PC-3 (cell line): ENCODE data around the gene VPS18. TPM values are rescaled to one million over a fixed set of nuclear protein-coding genes. Genes with fewer than 3 reads are reported as not detected.

Experiments
- ATAC-seq: fragments of 200-7000 bp; cut with Tn5 transposase; 2 replicates; pipeline ENCODE4 v1.9.1; 2020; ENCODE audit warnings: mild to moderate bottlenecking, moderate library complexity
- BruUV-seq: library from RNA; stranded (reverse); fragments of 400-500 nt; replicated peaks from 2 replicates; lab custom pipeline; 2021; lab: Mats Ljungman, UMichigan
- CTCF ChIA-PET: fragments of 300-600 bp; sonication (Branson Sonifier 250); formaldehyde crosslinking; loops from one replicate; lab custom pipeline; 2022; ENCODE audit warnings: antibody characterized with exemption; lab: Charles Lee
- POLR2A ChIA-PET: fragments of 300-600 bp; sonication (Branson Sonifier 250); formaldehyde crosslinking; loops from one replicate; lab custom pipeline; 2022; ENCODE audit warnings: antibody characterized with exemption; ENCODE audit not compliant: unreplicated experiment; lab: Charles Lee
- DNase-seq: peaks from one replicate; pipeline ENCODE4 v3.0.0-alpha.2; 2015
- H2AFZ ChIP-seq: fragments of 300-600 bp; sonication (generic); 2 replicates; pipeline ENCODE4 v1.6.0; 2016; ENCODE audit warnings: antibody characterized with exemption, low read length
- H3F3A ChIP-seq: fragments of 300-600 bp; sonication (generic); one replicate; pipeline ENCODE4 v1.6.0; 2017; ENCODE audit warnings: antibody characterized with exemption, low read length, control low read depth, mild to moderate bottlenecking; ENCODE audit not compliant: unreplicated experiment
- H3K27ac ChIP-seq: fragments of 300-600 bp; sonication (generic); 2 replicates; pipeline ENCODE4 v1.5.1; 2016; ENCODE audit warnings: mild to moderate bottlenecking, low read length
- H3K27me3 ChIP-seq: fragments of 300-600 bp; sonication (generic); 2 replicates; pipeline ENCODE4 v1.6.1; 2016; ENCODE audit warnings: low read length, mixed read lengths
- H3K36me3 ChIP-seq: fragments of 300-600 bp; sonication (generic); 2 replicates; pipeline ENCODE4 v1.6.1; 2016; ENCODE audit warnings: low read depth, mixed run types, low read length, mixed read lengths
- H3K4me1 ChIP-seq: fragments of 300-600 bp; sonication (generic); 2 replicates; pipeline ENCODE4 v1.5.1; 2016; ENCODE audit warnings: low read length; ENCODE audit not compliant: insufficient read depth
- H3K4me2 ChIP-seq: fragments of 300-600 bp; sonication (generic); 2 replicates; pipeline ENCODE4 v1.6.0; 2016; ENCODE audit warnings: low read length
- H3K4me3 ChIP-seq: fragments of 300-600 bp; sonication (generic); 2 replicates; pipeline ENCODE4 v1.5.1; 2016; ENCODE audit warnings: mild to moderate bottlenecking, low read length, mixed read lengths
- H3K79me2 ChIP-seq: fragments of 300-600 bp; sonication (generic); 2 replicates; pipeline ENCODE4 v1.6.1; 2017; ENCODE audit warnings: low read length, mixed read lengths
- H3K9ac ChIP-seq: fragments of 300-600 bp; sonication (generic); 2 replicates; pipeline ENCODE4 v1.6.0; 2016; ENCODE audit warnings: mild to moderate bottlenecking, low read length
- H3K9me2 ChIP-seq: fragments of 300-600 bp; sonication (generic); replicated peaks from 2 replicates; pipeline ENCODE4 v1.6.1; 2016; ENCODE audit warnings: mixed run types, low read length, mixed read lengths
- H3K9me3 ChIP-seq: fragments of 300-600 bp; sonication (generic); 2 replicates; pipeline ENCODE4 v1.6.1; 2016; ENCODE audit warnings: low read length, mixed read lengths
- H4K20me1 ChIP-seq: fragments of 300-600 bp; sonication (generic); 2 replicates; pipeline ENCODE4 v1.6.1; 2016; ENCODE audit warnings: low read length, mixed read lengths
- CTCF ChIP-seq: fragments of 300-600 bp; sonication (generic); conservative IDR thresholded peaks from 2 replicates; pipeline ENCODE4 v1.5.1; 2017; ENCODE audit warnings: antibody characterized with exemption, low read depth, mild to moderate bottlenecking, low read length
- EZH2 ChIP-seq: fragments of 300-600 bp; sonication (generic); IDR thresholded peaks from one replicate; pipeline ENCODE4 v1.6.1; 2017; ENCODE audit warnings: antibody characterized with exemption, mild to moderate bottlenecking, low read length; ENCODE audit not compliant: unreplicated experiment
- EZH2phosphoT487 ChIP-seq: fragments of 300-600 bp; sonication (generic); IDR thresholded peaks from 2 replicates; pipeline ENCODE4 v1.6.1; 2018; ENCODE audit warnings: mild to moderate bottlenecking, antibody characterized with exemption, low read length, borderline replicate concordance
- intact Hi-C: fragments of 100-400 bp; cut with micrococcal nuclease; formaldehyde crosslinking; loops from 2 replicates; pipeline ENCODE4 v1.9.0; 2023
- total RNA-seq: library from RNA; depleted of rRNA; stranded (reverse); fragments of >200 nt; gene quantifications from 2 replicates; pipeline ENCODE4 v1.2.3, GENCODE V29; 2014

VPS18 gene
- total RNA-seq, 1 experiment from 2014 or later: 37.6 TPM

DNA sequence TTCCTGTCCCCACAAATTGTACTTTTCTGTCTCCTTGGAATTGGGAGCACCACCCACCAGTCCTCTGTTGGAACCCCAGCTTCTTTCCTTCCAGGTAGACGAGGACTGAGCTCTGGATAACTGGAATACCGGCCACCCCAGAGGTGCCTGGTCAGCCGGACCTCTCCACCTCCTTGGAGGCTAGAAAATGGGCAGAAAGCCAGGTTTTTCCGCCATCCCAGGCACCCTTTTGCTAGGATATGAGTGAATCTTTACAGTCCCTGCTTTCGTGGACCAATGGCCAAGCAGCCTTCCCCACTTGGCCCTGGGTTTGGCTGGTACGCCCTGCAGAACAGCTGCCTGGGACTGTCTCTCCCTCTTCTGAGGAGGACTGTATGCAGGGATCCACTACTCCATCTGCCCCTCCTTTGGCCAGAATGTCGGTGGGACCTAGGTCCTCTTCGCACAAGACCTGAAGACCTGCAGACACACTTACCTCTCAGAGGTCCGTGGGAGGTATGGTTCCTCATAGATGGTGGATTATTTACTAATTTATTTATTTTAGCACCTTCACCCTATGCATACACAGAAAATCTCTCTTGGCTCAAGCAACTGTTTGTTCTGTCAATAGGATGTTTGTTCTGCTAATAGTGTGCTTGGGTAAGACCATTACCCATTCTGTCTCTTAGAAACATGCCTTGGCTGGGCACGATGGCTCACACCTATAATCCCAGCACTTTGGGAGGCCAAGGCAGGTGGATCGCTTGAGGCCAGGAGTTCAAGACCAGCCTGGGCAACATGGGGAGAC lies 50.5 kb downstream of the VPS18 start:
- Histone ChIP-seq H3K27ac (no peak overlapping the region), H3K79me2 (no peaks in the 10 kb centered on the region), H3K27me3 (no peaks in the 10 kb centered on the region), H3K4me2 (no peak overlapping the region), H3K36me3 (no peaks in the 10 kb centered on the region), H3K9me3 (no peaks in the 10 kb centered on the region), H3K9me2 (no peaks in the 10 kb centered on the region), H4K20me1 (no peaks in the 10 kb centered on the region), H3K4me1 (peaks cover 19% of the 10 kb centered on the region), H3F3A (no peaks in the 10 kb centered on the region), H3K9ac (no peak overlapping the region), H3K4me3 (no peak overlapping the region), H2AFZ (no peak overlapping the region)
- CTCF ChIA-PET: no interaction called here
- ATAC-seq (no peak), DNase-seq (no peak)
- POLR2A ChIA-PET: no interaction called here
- intact Hi-C loops: loop anchor here (5.0 kb wide), 1 partner anchor 37 kb away; no protein-coding TSS in a partner anchor
- BruUV-seq: no TSS peak
- TF ChIP-seq EZH2phosphoT487 (no peak), EZH2 (no peak), CTCF (no peak)

DNA sequence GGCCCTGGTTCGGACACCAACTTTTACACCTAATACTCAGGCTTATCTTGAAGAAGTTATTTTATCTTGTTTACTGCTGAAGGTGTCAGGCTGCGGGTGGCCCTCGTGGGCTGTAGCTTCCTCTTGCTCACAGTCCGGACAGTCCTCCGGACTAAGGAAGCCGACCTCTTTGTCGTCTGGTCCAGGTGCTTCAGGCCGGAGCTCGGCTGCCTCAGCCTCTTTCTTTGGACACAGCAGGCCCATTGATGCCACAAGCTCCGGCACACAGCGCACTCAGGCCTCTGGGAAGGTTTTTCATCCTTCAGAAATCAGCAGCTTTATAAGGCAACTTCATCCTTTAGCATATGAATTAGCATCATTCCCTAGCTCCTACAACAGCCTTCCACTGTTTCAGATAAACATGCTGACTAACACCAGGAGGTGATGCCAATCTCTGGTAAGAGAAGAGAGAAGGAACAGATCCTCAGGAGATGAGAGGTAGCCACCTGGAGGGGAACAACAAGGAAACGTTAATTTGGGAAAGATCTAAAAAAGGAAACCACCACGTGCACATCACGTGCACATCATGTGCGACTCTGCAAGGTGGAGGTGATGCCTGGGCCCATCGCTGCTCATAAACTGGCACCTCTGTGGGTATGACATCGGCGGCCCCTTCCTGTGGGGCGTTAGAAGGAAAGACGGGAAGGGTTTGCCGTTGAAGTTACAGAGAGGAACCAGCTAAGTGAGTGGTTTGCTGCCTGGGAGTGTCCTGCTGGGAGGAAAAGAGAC lies 54.6 kb downstream of the VPS18 start:
- H3K4me2 ChIP-seq: no peak overlapping the region
- no peak overlapping the region for H3K4me3 ChIP-seq
- no peaks in the 10 kb centered on the region for H3K36me3 ChIP-seq
- peaks cover 12% of the 10 kb centered on the region for H3K4me1 ChIP-seq
- H3K79me2 ChIP-seq: no peaks in the 10 kb centered on the region
- ChIA-PET CTCF (no interaction called here), POLR2A (no interaction called here)
- TF ChIP-seq CTCF (no peak), EZH2phosphoT487 (no peak), EZH2 (no peak)
- H3K27ac ChIP-seq: no peak overlapping the region
- H3K9me3 ChIP-seq: no peaks in the 10 kb centered on the region
- no peaks in the 10 kb centered on the region for H3F3A ChIP-seq
- no TSS peak for BruUV-seq
- ATAC-seq: no peak
- H3K9me2 ChIP-seq: no peaks in the 10 kb centered on the region
- no peaks in the 10 kb centered on the region for H4K20me1 ChIP-seq
- no peak overlapping the region for H3K9ac ChIP-seq
- H3K27me3 ChIP-seq: no peaks in the 10 kb centered on the region
- H2AFZ ChIP-seq: no peak overlapping the region
- no peak for DNase-seq
- intact Hi-C loops: no loop called here
